Transverse colon (tissue), 4 donors: ENCODE measurements around the gene DDX49. TPM values are rescaled to one million over a fixed set of nuclear protein-coding genes. Genes with fewer than 3 reads are reported as not detected.

Experiments used
- DNase-seq: peaks from one replicate; pipeline ENCODE4 v3.0.0-alpha.2; 2019
- H3K27ac ChIP-seq, 4 donors: fragments of 200-600 bp; sonication (generic); 2 replicates each; pipeline ENCODE4 v1.5.1; 2016 to 2018; ENCODE audit warnings: inconsistent platforms in 4 of 4
- H3K27me3 ChIP-seq: fragments of 200-600 bp; sonication (generic); 2 replicates; pipeline ENCODE4 v1.5.1; 2017; ENCODE audit warnings: inconsistent platforms
- H3K36me3 ChIP-seq, 4 donors: fragments of 200-600 bp; sonication (generic); 2 replicates each; pipeline ENCODE4 v1.5.1; 2017 to 2019; ENCODE audit warnings: inconsistent platforms in 4 of 4
- H3K4me1 ChIP-seq, 4 donors: fragments of 200-600 bp; sonication (generic); 2 replicates each; pipeline ENCODE4 v1.5.1; 2017 to 2020; ENCODE audit warnings: inconsistent platforms in 4 of 4
- H3K4me3 ChIP-seq, 4 donors: fragments of 200-600 bp; sonication (generic); 1 replicate in 1 of 4; 2 replicates in 3 of 4; pipeline versions ENCODE4 v1.5.1 to v1.6.1; 2017 to 2019; ENCODE audit warnings: inconsistent platforms in 4 of 4
- H3K9me3 ChIP-seq, 2 donors: fragments of 200-600 bp; sonication (generic); 2 replicates each; pipeline ENCODE4 v1.5.1; 2017 to 2019; ENCODE audit warnings: inconsistent platforms in 2 of 2
- EP300 ChIP-seq: sonication (generic); formaldehyde crosslinking; IDR thresholded peaks from one replicate; pipeline ENCODE4 v1.6.1; 2017; ENCODE audit warnings: antibody characterized with exemption, low read depth
- POLR2A ChIP-seq: fragments of 450-650 bp; IDR thresholded peaks from one replicate; pipeline ENCODE4 v1.6.1; 2016; ENCODE audit warnings: antibody characterized with exemption, mild to moderate bottlenecking, moderate library complexity
- POLR2AphosphoS5 ChIP-seq, 3 donors: sonication (generic); formaldehyde crosslinking; IDR thresholded peaks; one replicate each; pipeline ENCODE4 v1.6.1; 2016; ENCODE audit warnings: antibody characterized with exemption in 3 of 3
- WGBS, 2 donors: methylation state at CpG; one replicate each; pipeline ENCODE4 v1.1.5; 2018; ENCODE audit warnings: low coverage in 1 of 2; 5-methylcytosine and 5-hydroxymethylcytosine counted together
- in situ Hi-C, 4 donors: fragments of 200-750 bp; cut with MboI; loops; one replicate each; pipeline versions ENCODE4 v1.15.0 to v1.15.1; 2017; ENCODE audit warnings: low sequenced_read_pairs in 3 of 4, low pct_ligation_motif_present in 1 of 4, low pct_unique_long_range_greater_than_20kb in 1 of 4
- intact Hi-C: fragments of 100-400 bp; cut with DNase I; formaldehyde crosslinking; loops from one replicate; pipeline ENCODE4 v1.15.1; 2023; ENCODE audit warnings: low total_unique reads
- total RNA-seq, 4 donors: library from RNA; depleted of rRNA; stranded (reverse); fragments of >200 nt; gene quantifications; one replicate each; pipeline ENCODE4 v1.1.0, GENCODE V29; 2016
- TF ChIP-seq, protein P1 (sequence below), 5 experiments: fragments of 200-600 bp in 3 of 5; fragments of 450-650 bp in 2 of 5; sonication (generic) in 3 of 5; IDR thresholded peaks; 1 replicate in 2 of 5; 2 replicates in 3 of 5; pipeline ENCODE4 v1.5.1; 2016 to 2017; ENCODE audit warnings: antibody characterized with exemption in 5 of 5, inconsistent platforms in 3 of 5, mild to moderate bottlenecking in 2 of 5, moderate library complexity in 1 of 5

The DDX49 gene
- total RNA-seq, 4 donors from 2014 or later: 42.1 to 90.8 (median 50.4) TPM

DNA sequence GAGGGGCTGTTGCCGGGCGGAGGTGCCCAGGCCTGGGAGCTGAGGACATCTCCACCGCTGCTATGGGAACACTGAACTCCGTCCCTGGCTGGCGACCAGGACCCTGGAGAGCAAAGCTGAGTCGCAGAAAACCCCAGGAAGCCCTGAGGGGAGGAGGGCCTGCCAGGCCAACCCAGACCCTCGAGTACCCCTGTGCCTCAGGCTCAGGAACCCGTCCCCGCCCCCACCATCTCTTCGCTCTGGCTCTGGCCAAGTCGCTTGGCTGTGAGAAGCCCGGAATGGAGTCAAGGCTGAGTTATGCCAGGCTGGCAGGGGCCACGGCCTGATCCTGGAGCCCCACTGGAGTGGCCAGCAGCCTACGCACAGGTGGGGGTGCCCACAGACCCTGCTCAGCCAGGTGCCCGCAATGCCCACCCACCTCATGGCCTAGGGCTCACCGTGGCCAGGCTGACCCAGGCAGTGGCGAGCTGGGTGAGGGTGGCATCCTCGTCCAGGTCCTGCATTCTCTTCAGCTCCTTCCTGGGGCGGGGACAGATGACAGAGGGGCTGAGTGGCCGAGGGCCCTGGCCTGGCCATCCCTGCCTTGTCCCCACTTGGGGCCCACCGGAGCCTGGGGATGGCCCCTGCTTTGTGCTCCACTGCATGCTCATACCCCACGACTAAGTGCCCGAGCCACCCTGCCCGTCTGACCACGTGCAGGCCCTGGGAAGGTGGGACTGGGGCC is 15.0 kb upstream of the DDX49 start:
- H3K9me3 ChIP-seq: no peaks in the 10 kb centered on the region
- TF ChIP-seq EP300 (no peak), POLR2AphosphoS5 (IDR thresholded peaks at IDR 0.05) (no peak), POLR2A (no peak)
- TF ChIP-seq, protein P1, sequence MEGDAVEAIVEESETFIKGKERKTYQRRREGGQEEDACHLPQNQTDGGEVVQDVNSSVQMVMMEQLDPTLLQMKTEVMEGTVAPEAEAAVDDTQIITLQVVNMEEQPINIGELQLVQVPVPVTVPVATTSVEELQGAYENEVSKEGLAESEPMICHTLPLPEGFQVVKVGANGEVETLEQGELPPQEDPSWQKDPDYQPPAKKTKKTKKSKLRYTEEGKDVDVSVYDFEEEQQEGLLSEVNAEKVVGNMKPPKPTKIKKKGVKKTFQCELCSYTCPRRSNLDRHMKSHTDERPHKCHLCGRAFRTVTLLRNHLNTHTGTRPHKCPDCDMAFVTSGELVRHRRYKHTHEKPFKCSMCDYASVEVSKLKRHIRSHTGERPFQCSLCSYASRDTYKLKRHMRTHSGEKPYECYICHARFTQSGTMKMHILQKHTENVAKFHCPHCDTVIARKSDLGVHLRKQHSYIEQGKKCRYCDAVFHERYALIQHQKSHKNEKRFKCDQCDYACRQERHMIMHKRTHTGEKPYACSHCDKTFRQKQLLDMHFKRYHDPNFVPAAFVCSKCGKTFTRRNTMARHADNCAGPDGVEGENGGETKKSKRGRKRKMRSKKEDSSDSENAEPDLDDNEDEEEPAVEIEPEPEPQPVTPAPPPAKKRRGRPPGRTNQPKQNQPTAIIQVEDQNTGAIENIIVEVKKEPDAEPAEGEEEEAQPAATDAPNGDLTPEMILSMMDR (IDR thresholded peaks at IDR 0.05): no peak
- 89% methylated on average over 21 of the region's 25 CpGs; no CpG with 5 or more reads in 1 of the 2 donors for WGBS, 2 donors
- no peak overlapping the region for H3K27ac ChIP-seq
- H3K27me3 ChIP-seq: no peaks in the 10 kb centered on the region
- peaks cover 0 to 16% (median 3%) of the 10 kb centered on the region in 4 donors for H3K36me3 ChIP-seq
- no peak for DNase-seq
- H3K4me1 ChIP-seq: no peaks in the 10 kb centered on the region
- in situ Hi-C loops: no loop called here
- intact Hi-C loops: no loop called here
- H3K4me3 ChIP-seq: no peak overlapping the region

DNA sequence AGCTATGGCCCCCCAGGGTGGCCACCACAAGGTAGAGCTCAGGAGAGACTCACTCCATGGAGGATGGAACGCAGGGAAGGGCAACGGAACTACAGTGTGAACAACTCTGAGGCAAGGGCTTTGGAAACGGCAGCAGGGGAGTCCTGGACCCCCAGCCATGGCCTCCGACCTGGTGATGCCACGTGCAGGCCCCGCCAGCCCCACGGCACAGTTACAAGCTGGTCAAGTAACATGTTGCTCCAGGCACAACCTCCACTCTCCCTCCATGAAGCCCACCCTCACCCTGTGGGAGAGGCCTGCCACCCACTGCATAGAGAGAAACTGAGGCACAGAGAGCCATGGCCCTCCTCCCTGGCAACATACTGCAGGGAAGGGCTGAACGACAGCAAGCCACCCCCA is 14.5 kb upstream of the DDX49 start:
- H3K9me3 ChIP-seq: no peaks in the 10 kb centered on the region
- H3K27me3 ChIP-seq: no peaks in the 10 kb centered on the region
- 95% methylated on average over 8 of the region's 8 CpGs; no CpG with 5 or more reads in 1 of the 2 donors for WGBS, 2 donors
- H3K36me3 ChIP-seq: peaks cover 0 to 10% (median 2%) of the 10 kb centered on the region in 4 donors
- TF ChIP-seq POLR2AphosphoS5 (IDR thresholded peaks at IDR 0.05) (no peak), POLR2A (no peak), EP300 (no peak)
- TF ChIP-seq, protein P1 (IDR thresholded peaks at IDR 0.05): no peak
- in situ Hi-C loops: no loop called here
- H3K27ac ChIP-seq: no peak overlapping the region
- intact Hi-C loops: no loop called here
- H3K4me3 ChIP-seq: no peak overlapping the region
- no peaks in the 10 kb centered on the region for H3K4me1 ChIP-seq
- DNase-seq: no peak

- TF ChIP-seq POLR2A: no peak
- TF ChIP-seq, protein P1 (IDR thresholded peaks at IDR 0.05): no peak
- TF ChIP-seq POLR2AphosphoS5 (IDR thresholded peaks at IDR 0.05): no peak
- no peak for TF ChIP-seq EP300
- no peak overlapping the region for H3K4me3 ChIP-seq
- peaks cover 0 to 10% (median 0%) of the 10 kb centered on the region in 4 donors for H3K36me3 ChIP-seq
- DNase-seq: no peak
- in situ Hi-C loops (no loop called here), intact Hi-C loops (no loop called here)
- no peaks in the 10 kb centered on the region for H3K27me3 ChIP-seq
- no peaks in the 10 kb centered on the region for H3K4me1 ChIP-seq
- no peak overlapping the region for H3K27ac ChIP-seq
- WGBS, 2 donors: 89% methylated on average over 26 of the region's 26 CpGs; no CpG with 5 or more reads in 1 of the 2 donors
- no peaks in the 10 kb centered on the region for H3K9me3 ChIP-seq
Measured at GRCh38 chr19:18905513-18906236, 13.8 kb upstream of the DDX49 start.
